ENCODE data around the gene PARD3B. TPM values are rescaled to one million over a fixed set of nuclear protein-coding genes. Genes with fewer than 3 reads are reported as not detected.

PARD3B gene
- polyA plus RNA-seq, 3 donors: not detected

- H3K27ac Mint-ChIP-seq: no peak overlapping the region
- H3K9me3 Mint-ChIP-seq: peaks cover 0 to 5% (median 0%) of the 10 kb centered on the region in 7 donors
- H3K4me3 ChIP-seq (replicated peaks in 1 of 3; ENCODE audit: low read depth in 2 of 3, low read length in 3 of 3): no peak overlapping the region
- intact Hi-C loops (cut with micrococcal nuclease): no loop called here
- no peak overlapping the region for H2AFZ ChIP-seq (ENCODE audit: insufficient read depth, low read depth, low read length, poor library complexity, severe bottlenecking)
- no peaks in the 10 kb centered on the region for H4K20me1 ChIP-seq (ENCODE audit: insufficient read depth, low read length)
- no peaks in the 10 kb centered on the region for H3K36me3 Mint-ChIP-seq
- H3K4me3 Mint-ChIP-seq: no peak overlapping the region
- no peak overlapping the region for H3K4me2 ChIP-seq (replicated peaks; ENCODE audit: extremely low read depth, low read length, poor library complexity, severe bottlenecking)
- H3K9ac ChIP-seq (ENCODE audit: insufficient read depth, low read length, poor library complexity, severe bottlenecking): no peak overlapping the region
- TF ChIP-seq CTCF (IDR thresholded peaks at IDR 0.05): no peak
- no peaks in the 10 kb centered on the region for H3K4me1 ChIP-seq (ENCODE audit: control insufficient read depth in 1 of 2, insufficient read depth in 2 of 2, low read length in 2 of 2)
- no peaks in the 10 kb centered on the region for H3K79me2 ChIP-seq (ENCODE audit: insufficient read depth, low read length)
- no CpG with 5 or more reads among the region's 5 CpGs for WGBS (ENCODE audit: insufficient coverage)
- H3K27me3 Mint-ChIP-seq (ENCODE audit: low read depth in 3 of 3): peaks cover 0 to 2% (median 0%) of the 10 kb centered on the region in 3 donors
- H3K27me3 ChIP-seq (ENCODE audit: control insufficient read depth in 2 of 2, insufficient read depth in 2 of 2, low read length in 2 of 2): no peaks in the 10 kb centered on the region
- no peak for DNase-seq
- no peaks in the 10 kb centered on the region for H3K36me3 ChIP-seq (replicated peaks in 1 of 2; ENCODE audit: control insufficient read depth in 1 of 2, insufficient read depth in 2 of 2, low read length in 2 of 2)
- H3K9me3 ChIP-seq (replicated peaks in 1 of 2; ENCODE audit: control insufficient read depth in 1 of 2, insufficient read depth in 1 of 2, low read length in 2 of 2): no peaks in the 10 kb centered on the region
- no peaks in the 10 kb centered on the region for H3K4me1 Mint-ChIP-seq
- no peak overlapping the region for H3K27ac ChIP-seq (ENCODE audit: low read depth in 1 of 2, low read length in 2 of 2)
Measured at GRCh38 chr2:204840504-204840903, 295.2 kb downstream of the PARD3B start.

GRCh38 chr2:204842068-204842467, 296.8 kb downstream of the PARD3B start:
- no peak overlapping the region for H3K4me2 ChIP-seq (replicated peaks; ENCODE audit: extremely low read depth, low read length, poor library complexity, severe bottlenecking)
- H3K4me3 ChIP-seq (replicated peaks in 1 of 3; ENCODE audit: low read depth in 2 of 3, low read length in 3 of 3): no peak overlapping the region
- H3K79me2 ChIP-seq (ENCODE audit: insufficient read depth, low read length): no peaks in the 10 kb centered on the region
- H3K27me3 Mint-ChIP-seq (ENCODE audit: low read depth in 3 of 3): peaks cover 0 to 2% (median 0%) of the 10 kb centered on the region in 3 donors
- DNase-seq: no peak
- H3K9me3 ChIP-seq (replicated peaks in 1 of 2; ENCODE audit: control insufficient read depth in 1 of 2, insufficient read depth in 1 of 2, low read length in 2 of 2): no peaks in the 10 kb centered on the region
- intact Hi-C loops (cut with micrococcal nuclease): no loop called here
- no peak overlapping the region for H3K4me3 Mint-ChIP-seq
- H3K4me1 Mint-ChIP-seq: no peaks in the 10 kb centered on the region
- WGBS (ENCODE audit: insufficient coverage): no CpG with 5 or more reads among the region's 1 CpG
- no peaks in the 10 kb centered on the region for H3K36me3 ChIP-seq (replicated peaks in 1 of 2; ENCODE audit: control insufficient read depth in 1 of 2, insufficient read depth in 2 of 2, low read length in 2 of 2)
- no peaks in the 10 kb centered on the region for H3K4me1 ChIP-seq (ENCODE audit: control insufficient read depth in 1 of 2, insufficient read depth in 2 of 2, low read length in 2 of 2)
- peaks cover 0 to 5% (median 0%) of the 10 kb centered on the region in 7 donors for H3K9me3 Mint-ChIP-seq
- TF ChIP-seq CTCF (IDR thresholded peaks at IDR 0.05): no peak
- no peaks in the 10 kb centered on the region for H3K36me3 Mint-ChIP-seq
- H2AFZ ChIP-seq (ENCODE audit: insufficient read depth, low read depth, low read length, poor library complexity, severe bottlenecking): no peak overlapping the region
- no peaks in the 10 kb centered on the region for H4K20me1 ChIP-seq (ENCODE audit: insufficient read depth, low read length)
- no peak overlapping the region for H3K9ac ChIP-seq (ENCODE audit: insufficient read depth, low read length, poor library complexity, severe bottlenecking)
- H3K27ac Mint-ChIP-seq: no peak overlapping the region
- H3K27me3 ChIP-seq (ENCODE audit: control insufficient read depth in 2 of 2, insufficient read depth in 2 of 2, low read length in 2 of 2): no peaks in the 10 kb centered on the region
- no peak overlapping the region for H3K27ac ChIP-seq (ENCODE audit: low read depth in 1 of 2, low read length in 2 of 2)

Measured in CD14-positive monocyte (primary cell).